ENCODE data around the gene WRAP73. TPM values are rescaled to one million over a fixed set of nuclear protein-coding genes. Genes with fewer than 3 reads are reported as not detected.

The WRAP73 gene
- total and polyA plus RNA-seq, 9 of the 15 experiments (the other 6 are each of a cell fraction or from before 2014, with no cell fraction given), result 4.3 to 51.8 (median 30.1) TPM

DNA sequence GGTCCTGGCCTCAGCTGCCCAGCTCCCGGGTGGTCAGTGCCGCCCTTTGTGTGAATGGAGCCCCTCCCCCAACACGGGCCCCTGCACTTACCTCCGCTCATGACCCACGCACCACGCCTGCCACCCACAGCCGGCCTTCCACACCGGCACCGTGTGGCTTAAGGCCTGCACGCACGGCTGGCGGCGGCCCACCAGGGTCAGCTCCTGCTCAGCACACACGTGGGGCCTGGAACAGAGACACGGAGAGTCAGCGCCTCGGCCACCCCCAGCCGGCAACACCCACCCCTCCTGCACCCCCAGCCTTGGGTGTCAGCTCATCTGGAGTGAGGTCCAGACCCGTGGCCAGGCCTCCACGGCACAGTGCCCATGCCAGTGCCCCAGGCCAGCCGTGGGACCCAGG is 47.5 kb downstream of the WRAP73 start (continued):
- TF ChIP-seq PPARD (CRISPR knock-in tag; IDR thresholded peaks at IDR 0.05), result no peak
- TF ChIP-seq, protein P1, sequence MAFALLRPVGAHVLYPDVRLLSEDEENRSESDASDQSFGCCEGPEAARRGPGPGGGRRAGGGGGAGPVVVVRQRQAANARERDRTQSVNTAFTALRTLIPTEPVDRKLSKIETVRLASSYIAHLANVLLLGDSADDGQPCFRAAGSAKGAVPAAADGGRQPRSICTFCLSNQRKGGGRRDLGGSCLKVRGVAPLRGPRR (CRISPR knock-in tag; IDR thresholded peaks at IDR 0.05), result no peak
- TF ChIP-seq ZNF140 (CRISPR knock-in tag; IDR thresholded peaks at IDR 0.05), result no peak
- TF ChIP-seq TEAD4 (IDR thresholded peaks at IDR 0.05; ENCODE audit: low read length), result no peak
- TF ChIP-seq TEAD4 (CRISPR knock-in tag; IDR thresholded peaks at IDR 0.05; ENCODE audit: borderline replicate concordance), result no peak

DNA sequence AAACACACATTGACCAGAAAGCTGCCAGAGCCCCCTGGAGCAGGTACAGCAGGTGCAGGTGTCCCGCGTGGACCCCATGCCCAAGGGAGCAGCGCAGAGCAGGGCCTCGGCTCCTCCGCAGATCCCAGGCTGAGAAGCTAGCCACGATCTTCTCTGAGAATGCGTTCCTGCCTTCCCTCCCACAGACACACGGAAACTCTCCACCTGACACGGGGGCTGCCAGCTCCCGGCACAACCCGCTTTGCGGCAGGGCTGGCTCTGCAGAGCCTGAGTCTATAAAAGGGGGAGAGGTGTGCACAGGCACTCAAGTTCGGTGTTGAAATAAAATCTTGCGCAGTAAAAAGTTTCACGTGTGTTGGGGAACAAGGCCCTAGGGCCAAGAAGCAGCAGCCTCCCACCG is 48.2 kb downstream of the WRAP73 start:
- ChIA-PET CTCF (ENCODE audit: low intra/inter-chr PET ratio) (no interaction called here), POLR2A (interaction anchor here (0.6 to 1.4 kb wide), 2 partner anchors 14 to 38 kb away, joined by 3 to 5 read pairs; no protein-coding TSS in a partner anchor)
- TF ChIP-seq U2AF1 (optimal IDR thresholded peaks at IDR 0.05; ENCODE audit: low read depth, low read length) (no peak), ZBTB7A (IDR thresholded peaks at IDR 0.05; ENCODE audit: borderline replicate concordance, control insufficient read depth, low read depth, low read length) (no peak), KDM5B (IDR thresholded peaks at IDR 0.05; ENCODE audit: insufficient replicate concordance, low read depth, low read length) (no peak), BMI1 (IDR thresholded peaks at IDR 0.05; ENCODE audit: low read length) (no peak), JUND (IDR thresholded peaks at IDR 0.05; ENCODE audit: borderline replicate concordance, low read depth, low read length) (no peak), JUND (tag; IDR thresholded peaks at IDR 0.05; ENCODE audit: borderline replicate concordance, low read depth, low read length) (no peak), ZNF766 (CRISPR knock-in tag; conservative IDR thresholded peaks at IDR 0.05) (no peak), CBFA2T3 (IDR thresholded peaks at IDR 0.05) (no peak), JUNB (CRISPR knock-in tag; conservative IDR thresholded peaks at IDR 0.05) (no peak), ZNF316 (IDR thresholded peaks at IDR 0.05) (no peak), STAT5B (CRISPR knock-in tag; IDR thresholded peaks at IDR 0.05) (no peak)
- TF ChIP-seq, protein P2, sequence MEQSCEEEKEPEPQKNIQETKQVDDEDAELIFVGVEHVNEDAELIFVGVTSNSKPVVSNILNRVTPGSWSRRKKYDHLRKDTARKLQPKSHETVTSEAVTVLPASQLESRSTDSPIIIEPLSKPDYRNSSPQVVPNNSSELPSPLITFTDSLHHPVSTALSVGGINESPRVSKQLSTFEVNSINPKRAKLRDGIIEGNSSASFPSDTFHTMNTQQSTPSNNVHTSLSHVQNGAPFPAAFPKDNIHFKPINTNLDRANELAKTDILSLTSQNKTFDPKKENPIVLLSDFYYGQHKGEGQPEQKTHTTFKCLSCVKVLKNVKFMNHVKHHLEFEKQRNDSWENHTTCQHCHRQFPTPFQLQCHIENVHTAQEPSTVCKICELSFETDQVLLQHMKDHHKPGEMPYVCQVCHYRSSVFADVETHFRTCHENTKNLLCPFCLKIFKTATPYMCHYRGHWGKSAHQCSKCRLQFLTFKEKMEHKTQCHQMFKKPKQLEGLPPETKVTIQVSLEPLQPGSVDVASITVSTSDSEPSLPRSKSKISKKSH (CRISPR knock-in tag; IDR thresholded peaks at IDR 0.05), result no peak
- FAIRE-seq, result no peak
- no peaks in the 10 kb centered on the region for H3K9me1 ChIP-seq (ENCODE audit: control insufficient read depth, insufficient read depth, low read length)
- H3K4me3 ChIP-seq, result no peak overlapping the region
- no peak for DNase-seq (ENCODE audit: extremely low read depth in 1 of 4, low spot score in 3 of 4)
- H3K27me3 ChIP-seq (ENCODE audit: control insufficient read depth in 2 of 2, insufficient read depth in 2 of 2, low read length in 2 of 2), result peaks cover 7 to 66% of the 10 kb centered on the region in 2 experiments; a peak in 3 of 5 replicates
- ATAC-seq, result no peak
- intact Hi-C loops (cut with micrococcal nuclease), result no loop called here
- H3K36me3 ChIP-seq (ENCODE audit: control insufficient read depth, insufficient read depth, low read length), result no peaks in the 10 kb centered on the region
- no TSS peak for BruUV-seq (replicated peaks)
- in situ Hi-C loops (cut with MboI), result no loop called here
- no peaks in the 10 kb centered on the region for H3K79me2 ChIP-seq (ENCODE audit: control insufficient read depth, insufficient read depth, low read length)
- H3K9me3 ChIP-seq (replicated peaks; ENCODE audit: control insufficient read depth, insufficient read depth, low read depth, low read length), result no peaks in the 10 kb centered on the region
- 15% methylated on average over 16 of the region's 16 CpGs for WGBS (ENCODE audit: insufficient coverage, low coverage, missing lambda C conversion rate)
- no peak overlapping the region for H2AFZ ChIP-seq (ENCODE audit: low read depth, low read length)
- H3K4me1 ChIP-seq (replicated peaks in 1 of 2; ENCODE audit: control insufficient read depth in 2 of 2, insufficient read depth in 2 of 2, low read length in 2 of 2), result peaks cover 6 to 61% of the 10 kb centered on the region in 2 experiments; a peak in 3 of 5 replicates
- peaks cover 21% of the 10 kb centered on the region for H4K20me1 ChIP-seq (replicated peaks; ENCODE audit: control insufficient read depth, insufficient read depth, low read length)
- peak overlapping the region in 1 of 2 experiments; percentile 39; a peak in 1 of 4 replicates for H3K9ac ChIP-seq (ENCODE audit: insufficient read depth in 1 of 2, low read depth in 2 of 2, low read length in 2 of 2)
- no peak overlapping the region for H3K27ac ChIP-seq (ENCODE audit: extremely low read depth, low read depth, low read length)
- H3K4me2 ChIP-seq (ENCODE audit: insufficient read depth, low read length), result no peak overlapping the region
